ENCODE results near the gene SMAD1. TPM values are rescaled to one million over a fixed set of nuclear protein-coding genes. Genes with fewer than 3 reads are reported as not detected.

Gene SMAD1
- polyA plus RNA-seq, 4 donors = 62.1 to 69.4 (median 63.2) TPM

GRCh38 chr4:145488310-145488709, 6.7 kb downstream of the SMAD1 start:
- no peak for DNase-seq (ENCODE audit: low read depth in 4 of 4, low spot score in 2 of 4)

- DNase-seq (ENCODE audit: low read depth in 4 of 4, low spot score in 2 of 4) = no peak
Measured at GRCh38 chr4:145489556-145489955, 7.9 kb downstream of the SMAD1 start.

- no peak for DNase-seq (ENCODE audit: low read depth in 4 of 4, low spot score in 2 of 4)
Measured at GRCh38 chr4:145490361-145490760, 8.7 kb downstream of the SMAD1 start.

GRCh38 chr4:145490796-145491195, 9.1 kb downstream of the SMAD1 start:
- no peak for DNase-seq (ENCODE audit: low read depth in 4 of 4, low spot score in 2 of 4)

- DNase-seq (ENCODE audit: low read depth in 4 of 4, low spot score in 2 of 4) = no peak
Measured at GRCh38 chr4:145492376-145492775, 10.7 kb downstream of the SMAD1 start.

GRCh38 chr4:145493166-145493565, 11.5 kb downstream of the SMAD1 start:
- DNase-seq (ENCODE audit: low read depth in 4 of 4, low spot score in 2 of 4) = no peak

GRCh38 chr4:145494666-145495270, 13.1 kb downstream of the SMAD1 start:
- no peak for DNase-seq (ENCODE audit: low read depth in 4 of 4, low spot score in 2 of 4)

GRCh38 chr4:145496292-145496691, 14.6 kb downstream of the SMAD1 start:
- DNase-seq (ENCODE audit: low read depth in 4 of 4, low spot score in 2 of 4) = no peak

GRCh38 chr4:145497199-145498149, 15.8 kb downstream of the SMAD1 start:
- DNase-seq (ENCODE audit: low read depth in 4 of 4, low spot score in 2 of 4) = no peak

- no peak for DNase-seq (ENCODE audit: low read depth in 4 of 4, low spot score in 2 of 4)
Measured at GRCh38 chr4:145498430-145498829, 16.8 kb downstream of the SMAD1 start.

GRCh38 chr4:145501051-145501660, 19.5 kb downstream of the SMAD1 start:
- no peak for DNase-seq (ENCODE audit: low read depth in 4 of 4, low spot score in 2 of 4)

- DNase-seq (ENCODE audit: low read depth in 4 of 4, low spot score in 2 of 4) = no peak
Measured at GRCh38 chr4:145502809-145503208, 21.2 kb downstream of the SMAD1 start.

GRCh38 chr4:145503486-145504072, 21.9 kb downstream of the SMAD1 start:
- DNase-seq (ENCODE audit: low read depth in 4 of 4, low spot score in 2 of 4) = no peak

- no peak for DNase-seq (ENCODE audit: low read depth in 4 of 4, low spot score in 2 of 4)
Measured at GRCh38 chr4:145505995-145506394, 24.3 kb downstream of the SMAD1 start.

- no peak for DNase-seq (ENCODE audit: low read depth in 4 of 4, low spot score in 2 of 4)
Measured at GRCh38 chr4:145507636-145508035, 26.0 kb downstream of the SMAD1 start.

GRCh38 chr4:145511913-145512522, 30.4 kb downstream of the SMAD1 start:
- no peak for DNase-seq (ENCODE audit: low read depth in 4 of 4, low spot score in 2 of 4)

- DNase-seq (ENCODE audit: low read depth in 4 of 4, low spot score in 2 of 4) = no peak
Measured at GRCh38 chr4:145513020-145513621, 31.5 kb downstream of the SMAD1 start.

- DNase-seq (ENCODE audit: low read depth in 4 of 4, low spot score in 2 of 4) = no peak
Measured at GRCh38 chr4:145520172-145520571, 38.5 kb downstream of the SMAD1 start.

GRCh38 chr4:145521282-145521681, 39.6 kb downstream of the SMAD1 start:
- DNase-seq (ENCODE audit: low read depth in 4 of 4, low spot score in 2 of 4) = no peak

- no peak for DNase-seq (ENCODE audit: low read depth in 4 of 4, low spot score in 2 of 4)
Measured at GRCh38 chr4:145523117-145523516, 41.5 kb downstream of the SMAD1 start.
